CD4-positive, alpha-beta T cell treated with Interferon alpha-2 for 1 hour (primary cell): ENCODE results near the gene CSRP1.

Source experiments
- DNase-seq, 2 donors: peaks; one replicate each; pipeline ENCODE4 v3.0.0-alpha.2; 2020 to 2022

Gene CSRP1

GRCh38 chr1:201511941-201512539 lies 5.1 kb upstream of the CSRP1 start:
- DNase-seq = no peak

- DNase-seq = no peak
These were observed 4.5 kb upstream of the CSRP1 start for GRCh38 chr1:201511396-201511940.

GRCh38 chr1:201510734-201511133 lies 3.8 kb upstream of the CSRP1 start:
- no peak for DNase-seq

GRCh38 chr1:201509601-201510374 lies 2.9 kb upstream of the CSRP1 start:
- no peak for DNase-seq

- DNase-seq = no peak
These were observed 1.9 kb upstream of the CSRP1 start for GRCh38 chr1:201508809-201509208.

GRCh38 chr1:201507360-201507675 lies 395 bp upstream of the CSRP1 start:
- DNase-seq = no peak

GRCh38 chr1:201506092-201506491 lies 831 bp downstream of the CSRP1 start:
- DNase-seq = no peak

- DNase-seq = no peak
These were observed 1.4 kb downstream of the CSRP1 start for GRCh38 chr1:201505503-201505890.

GRCh38 chr1:201504799-201505502 lies 2.0 kb downstream of the CSRP1 start:
- DNase-seq = no peak

GRCh38 chr1:201504179-201504631 lies 2.7 kb downstream of the CSRP1 start:
- DNase-seq = no peak

GRCh38 chr1:201503397-201504176 lies 3.3 kb downstream of the CSRP1 start:
- no peak for DNase-seq

GRCh38 chr1:201502511-201502857 lies 4.4 kb downstream of the CSRP1 start:
- no peak for DNase-seq

GRCh38 chr1:201501812-201502510 lies 5.0 kb downstream of the CSRP1 start:
- DNase-seq = no peak

- no peak for DNase-seq
These were observed 5.8 kb downstream of the CSRP1 start for GRCh38 chr1:201501144-201501543.

GRCh38 chr1:201500670-201501120 lies 6.2 kb downstream of the CSRP1 start:
- no peak for DNase-seq

- DNase-seq = no peak
These were observed 6.9 kb downstream of the CSRP1 start for GRCh38 chr1:201499795-201500669.

GRCh38 chr1:201499191-201499590 lies 7.7 kb downstream of the CSRP1 start:
- no peak for DNase-seq

- DNase-seq = no peak
These were observed 8.3 kb downstream of the CSRP1 start for GRCh38 chr1:201498621-201499020.

GRCh38 chr1:201497935-201498509 lies 8.9 kb downstream of the CSRP1 start:
- DNase-seq = no peak

GRCh38 chr1:201496296-201496690 lies 10.6 kb downstream of the CSRP1 start:
- DNase-seq = no peak
